Stimulated activated CD4-positive, alpha-beta T cell treated with anti-CD3 and anti-CD28 coated beads, TNF-alpha, amount 100 ng/mL, for 1 hour (primary cell): ENCODE data around the gene TBC1D5.

Experiments
- DNase-seq, 3 donors: peaks; one replicate each; pipeline ENCODE4 v3.0.0-alpha.2; 2020; ENCODE audit warnings: low read depth in 3 of 3, low spot score in 1 of 3

TBC1D5 gene

GRCh38 chr3:17489139-17489538 is 253.3 kb downstream of the TBC1D5 start:
- no peak for DNase-seq

- no peak for DNase-seq
These were observed 261.3 kb downstream of the TBC1D5 start for GRCh38 chr3:17481116-17481515.

GRCh38 chr3:17479681-17480405 is 262.6 kb downstream of the TBC1D5 start:
- no peak for DNase-seq

- no peak for DNase-seq
These were observed 263.8 kb downstream of the TBC1D5 start for GRCh38 chr3:17478673-17479072.

GRCh38 chr3:17473761-17474160 is 268.7 kb downstream of the TBC1D5 start:
- DNase-seq: no peak

- DNase-seq: no peak
These were observed 272.5 kb downstream of the TBC1D5 start for GRCh38 chr3:17469954-17470353.

GRCh38 chr3:17469520-17469919 is 272.9 kb downstream of the TBC1D5 start:
- no peak for DNase-seq

GRCh38 chr3:17466028-17466427 is 276.4 kb downstream of the TBC1D5 start:
- no peak for DNase-seq

- DNase-seq: no peak
These were observed 282.9 kb downstream of the TBC1D5 start for GRCh38 chr3:17459470-17459993.

GRCh38 chr3:17456650-17457049 is 285.8 kb downstream of the TBC1D5 start:
- no peak for DNase-seq

GRCh38 chr3:17456046-17456445 is 286.4 kb downstream of the TBC1D5 start:
- no peak for DNase-seq

GRCh38 chr3:17444865-17445264 is 297.6 kb downstream of the TBC1D5 start:
- DNase-seq: no peak

GRCh38 chr3:17443142-17443541 is 299.3 kb downstream of the TBC1D5 start:
- DNase-seq: no peak

GRCh38 chr3:17442332-17443049 is 299.9 kb downstream of the TBC1D5 start:
- DNase-seq: no peak

- no peak for DNase-seq
These were observed 308.6 kb downstream of the TBC1D5 start for GRCh38 chr3:17433876-17434275.

GRCh38 chr3:17432236-17432635 is 310.2 kb downstream of the TBC1D5 start:
- DNase-seq: no peak

GRCh38 chr3:17431484-17432045 is 310.9 kb downstream of the TBC1D5 start:
- no peak for DNase-seq

- DNase-seq: no peak
These were observed 311.4 kb downstream of the TBC1D5 start for GRCh38 chr3:17431004-17431403.

GRCh38 chr3:17430582-17430981 is 311.8 kb downstream of the TBC1D5 start:
- DNase-seq: no peak

GRCh38 chr3:17423786-17424536 is 318.5 kb downstream of the TBC1D5 start:
- no peak for DNase-seq

- no peak for DNase-seq
These were observed 319.8 kb downstream of the TBC1D5 start for GRCh38 chr3:17422636-17423035.
